ENCODE data around the gene THRSP. TPM values are rescaled to one million over a fixed set of nuclear protein-coding genes. Genes with fewer than 3 reads are reported as not detected.

THRSP gene
- total RNA-seq, 1 experiment from 2014 or later, result not detected

DNA sequence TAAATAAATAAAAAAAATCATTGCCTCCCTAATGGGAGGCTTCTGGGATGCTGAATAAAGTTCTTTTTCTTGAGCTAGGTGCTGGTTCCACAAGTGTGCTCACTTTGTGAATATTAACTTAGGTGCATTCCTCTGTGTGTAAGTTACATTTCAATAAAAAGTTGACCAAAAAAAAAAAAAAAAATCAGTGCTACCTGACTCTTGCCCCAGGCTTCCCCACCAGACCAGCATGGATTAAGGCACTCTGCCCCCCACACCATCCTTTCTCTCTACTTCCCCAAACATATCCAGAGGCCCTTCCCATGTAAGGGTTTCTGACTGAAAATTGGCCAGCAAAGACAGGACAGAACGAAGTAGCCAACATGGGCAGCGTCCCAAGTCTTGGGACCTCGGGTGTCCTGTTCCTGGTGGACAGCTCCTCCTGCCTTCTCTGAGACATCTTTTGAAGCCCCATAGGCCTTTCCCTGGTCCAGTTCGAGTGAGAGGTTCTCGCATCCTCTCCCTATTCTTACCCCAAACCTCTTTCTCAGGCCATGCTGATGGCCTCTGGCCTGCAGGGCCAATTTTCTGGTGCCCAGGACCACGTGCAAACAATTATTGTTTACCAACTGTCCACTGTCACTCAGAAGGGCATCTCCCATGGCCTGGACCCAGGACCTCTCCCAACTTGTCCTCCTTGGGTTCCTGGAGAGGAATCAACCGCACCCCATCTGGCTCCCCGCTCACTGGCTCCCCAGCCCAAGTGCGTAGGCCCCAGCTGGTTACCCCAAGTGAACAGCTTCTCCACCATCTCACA is 25.6 kb upstream of the THRSP start (continued):
- TF ChIP-seq, protein P1, sequence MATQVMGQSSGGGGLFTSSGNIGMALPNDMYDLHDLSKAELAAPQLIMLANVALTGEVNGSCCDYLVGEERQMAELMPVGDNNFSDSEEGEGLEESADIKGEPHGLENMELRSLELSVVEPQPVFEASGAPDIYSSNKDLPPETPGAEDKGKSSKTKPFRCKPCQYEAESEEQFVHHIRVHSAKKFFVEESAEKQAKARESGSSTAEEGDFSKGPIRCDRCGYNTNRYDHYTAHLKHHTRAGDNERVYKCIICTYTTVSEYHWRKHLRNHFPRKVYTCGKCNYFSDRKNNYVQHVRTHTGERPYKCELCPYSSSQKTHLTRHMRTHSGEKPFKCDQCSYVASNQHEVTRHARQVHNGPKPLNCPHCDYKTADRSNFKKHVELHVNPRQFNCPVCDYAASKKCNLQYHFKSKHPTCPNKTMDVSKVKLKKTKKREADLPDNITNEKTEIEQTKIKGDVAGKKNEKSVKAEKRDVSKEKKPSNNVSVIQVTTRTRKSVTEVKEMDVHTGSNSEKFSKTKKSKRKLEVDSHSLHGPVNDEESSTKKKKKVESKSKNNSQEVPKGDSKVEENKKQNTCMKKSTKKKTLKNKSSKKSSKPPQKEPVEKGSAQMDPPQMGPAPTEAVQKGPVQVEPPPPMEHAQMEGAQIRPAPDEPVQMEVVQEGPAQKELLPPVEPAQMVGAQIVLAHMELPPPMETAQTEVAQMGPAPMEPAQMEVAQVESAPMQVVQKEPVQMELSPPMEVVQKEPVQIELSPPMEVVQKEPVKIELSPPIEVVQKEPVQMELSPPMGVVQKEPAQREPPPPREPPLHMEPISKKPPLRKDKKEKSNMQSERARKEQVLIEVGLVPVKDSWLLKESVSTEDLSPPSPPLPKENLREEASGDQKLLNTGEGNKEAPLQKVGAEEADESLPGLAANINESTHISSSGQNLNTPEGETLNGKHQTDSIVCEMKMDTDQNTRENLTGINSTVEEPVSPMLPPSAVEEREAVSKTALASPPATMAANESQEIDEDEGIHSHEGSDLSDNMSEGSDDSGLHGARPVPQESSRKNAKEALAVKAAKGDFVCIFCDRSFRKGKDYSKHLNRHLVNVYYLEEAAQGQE (IDR thresholded peaks at IDR 0.05; ENCODE audit: low read depth), result no peak
- no peak for TF ChIP-seq JUND (IDR thresholded peaks at IDR 0.05)
- no peak for TF ChIP-seq SRF (IDR thresholded peaks at IDR 0.05; ENCODE audit: low read depth)
- TF ChIP-seq ELF1 (IDR thresholded peaks at IDR 0.05; ENCODE audit: borderline replicate concordance, low read depth), result no peak
- TF ChIP-seq RAD21 (IDR thresholded peaks at IDR 0.05; ENCODE audit: low read depth), result no peak
- TF ChIP-seq CEBPB (IDR thresholded peaks at IDR 0.05; ENCODE audit: low read depth), result no peak
- TF ChIP-seq FOSL1 (IDR thresholded peaks at IDR 0.05; ENCODE audit: low read depth), result no peak

DNA sequence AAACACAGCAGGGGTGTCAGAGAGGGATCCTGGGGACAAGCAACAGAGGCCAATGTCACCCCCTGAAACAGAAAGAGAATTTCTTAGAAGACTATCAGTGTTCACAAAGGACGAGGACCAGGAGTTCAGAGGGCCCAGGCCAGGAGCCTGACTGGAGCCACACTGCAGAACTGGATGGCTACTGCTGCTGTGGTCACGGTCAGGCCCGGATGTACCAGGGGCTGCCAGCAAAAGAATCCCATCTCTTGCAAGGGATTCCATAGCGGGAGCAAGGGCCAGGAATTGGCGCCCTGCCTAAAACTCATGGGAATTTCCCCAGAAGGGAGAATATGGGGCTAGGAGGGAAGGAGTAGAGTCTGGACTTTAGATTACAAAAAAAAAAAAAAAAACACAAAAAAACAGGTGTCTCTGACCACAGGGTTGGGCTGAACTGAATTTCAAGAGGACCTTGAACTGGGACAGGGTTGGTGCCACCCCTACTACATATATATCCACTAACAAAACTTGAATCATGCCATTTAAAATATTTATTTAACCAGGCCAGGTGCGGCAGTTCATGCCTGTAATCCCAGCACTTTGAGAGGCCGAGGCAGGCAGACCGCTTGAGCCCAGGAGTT is 24.9 kb upstream of the THRSP start:
- Histone ChIP-seq H4K20me1 (ENCODE audit: insufficient read depth) (no peaks in the 10 kb centered on the region), H3K79me2 (ENCODE audit: insufficient read depth, low read length) (no peaks in the 10 kb centered on the region), H3K27me3 (ENCODE audit: insufficient read depth, low read length) (no peaks in the 10 kb centered on the region), H3K9me2 (ENCODE audit: insufficient read depth) (no peaks in the 10 kb centered on the region), H3K9me3 (ENCODE audit: control insufficient read depth in 1 of 2, insufficient read depth in 1 of 2, low read depth in 1 of 2, low read length in 2 of 2) (no peaks in the 10 kb centered on the region), H3K4me1 (ENCODE audit: control insufficient read depth in 1 of 2, insufficient read depth in 2 of 2, low read length in 2 of 2) (peaks cover 33 to 52% of the 10 kb centered on the region in 2 experiments), H2AFZ (ENCODE audit: low read depth, low read length, poor library complexity, severe bottlenecking) (no peak overlapping the region), H3K4me2 (ENCODE audit: low read length) (no peak overlapping the region), H3K27ac (ENCODE audit: low read depth, low read length) (no peak overlapping the region; the same call in 1 of the 2 replicates), H3K36me3 (ENCODE audit: control insufficient read depth in 1 of 2, insufficient read depth in 2 of 2, low read length in 2 of 2) (no peaks in the 10 kb centered on the region), H3K9ac (ENCODE audit: low read length) (no peak overlapping the region), H3K4me3 (replicated peaks in 1 of 2; ENCODE audit: low read depth in 1 of 2, low read length in 2 of 2) (no peak overlapping the region)
- TF ChIP-seq ZNF274 (IDR thresholded peaks at IDR 0.05; ENCODE audit: low read depth, low read length) (no peak), SRF (IDR thresholded peaks at IDR 0.05; ENCODE audit: low read depth) (no peak), CBX3 (IDR thresholded peaks at IDR 0.05; ENCODE audit: low read depth) (no peak)
- TF ChIP-seq, protein P2, sequence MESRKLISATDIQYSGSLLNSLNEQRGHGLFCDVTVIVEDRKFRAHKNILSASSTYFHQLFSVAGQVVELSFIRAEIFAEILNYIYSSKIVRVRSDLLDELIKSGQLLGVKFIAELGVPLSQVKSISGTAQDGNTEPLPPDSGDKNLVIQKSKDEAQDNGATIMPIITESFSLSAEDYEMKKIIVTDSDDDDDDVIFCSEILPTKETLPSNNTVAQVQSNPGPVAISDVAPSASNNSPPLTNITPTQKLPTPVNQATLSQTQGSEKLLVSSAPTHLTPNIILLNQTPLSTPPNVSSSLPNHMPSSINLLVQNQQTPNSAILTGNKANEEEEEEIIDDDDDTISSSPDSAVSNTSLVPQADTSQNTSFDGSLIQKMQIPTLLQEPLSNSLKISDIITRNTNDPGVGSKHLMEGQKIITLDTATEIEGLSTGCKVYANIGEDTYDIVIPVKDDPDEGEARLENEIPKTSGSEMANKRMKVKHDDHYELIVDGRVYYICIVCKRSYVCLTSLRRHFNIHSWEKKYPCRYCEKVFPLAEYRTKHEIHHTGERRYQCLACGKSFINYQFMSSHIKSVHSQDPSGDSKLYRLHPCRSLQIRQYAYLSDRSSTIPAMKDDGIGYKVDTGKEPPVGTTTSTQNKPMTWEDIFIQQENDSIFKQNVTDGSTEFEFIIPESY (IDR thresholded peaks at IDR 0.05; ENCODE audit: extremely low read depth, insufficient replicate concordance, low read length), result no peak
- ChIA-PET CTCF (no interaction called here), RAD21 (ENCODE audit: low non-redundant PET in 1 of 2, low total read pairs in 2 of 2, uncharacterized antibody in 2 of 2, unreplicated experiment in 2 of 2) (no interaction called here), POLR2A (interaction anchor here (2.6 kb wide), 1 partner anchor 8 kb away, joined by 14 read pairs; no protein-coding TSS in a partner anchor)
- ATAC-seq (no peak), DNase-seq (ENCODE audit: low read depth, low spot score) (no peak)
- no TSS peak for BruUV-seq (replicated peaks)
- intact Hi-C loops (cut with micrococcal nuclease), result no loop called here
